H1 (cell line): ENCODE data around the gene HBS1L.

Source experiments
- BCL11A ChIP-seq, 2 experiments: IDR thresholded peaks; one replicate each; pipeline ENCODE4 v1.6.1; 2011; ENCODE audit warnings: low read depth in 2 of 2, low read length in 2 of 2, mild to moderate bottlenecking in 2 of 2
- CTCF ChIP-seq, 3 experiments: IDR thresholded peaks; 1 replicate in 2 of 3; 2 replicates in 1 of 3; pipeline versions ENCODE4 v1.5.1 to v1.6.1; 2011; ENCODE audit warnings: low read length in 3 of 3, mild to moderate bottlenecking in 3 of 3, inconsistent platforms in 2 of 3, low read depth in 1 of 3, moderate library complexity in 1 of 3; ENCODE audit not compliant: insufficient read depth in 1 of 3; ENCODE audit errors: control extremely low read depth in 1 of 3
- EZH2 ChIP-seq: fragments of 200-600 bp; sonication (generic); IDR thresholded peaks from 2 replicates; pipeline ENCODE4 v1.7.1; 2012; ENCODE audit warnings: low read depth, mild to moderate bottlenecking, moderate library complexity, low read length, inconsistent platforms; ENCODE audit not compliant: severe bottlenecking
- GABPA ChIP-seq: IDR thresholded peaks from 2 replicates; pipeline ENCODE4 v1.6.1; 2011; ENCODE audit warnings: mild to moderate bottlenecking, low read length, moderate library complexity, borderline replicate concordance; ENCODE audit not compliant: insufficient read depth
- JUN ChIP-seq: IDR thresholded peaks from 2 replicates; pipeline ENCODE4 v1.6.1; 2011; ENCODE audit warnings: low read depth, mild to moderate bottlenecking, improper control_type of control experiment, low read length
- MAFK ChIP-seq: IDR thresholded peaks from 2 replicates; pipeline ENCODE4 v1.6.1; 2012; ENCODE audit warnings: low read depth, mild to moderate bottlenecking, improper control_type of control experiment, low read length
- RFX5 ChIP-seq: IDR thresholded peaks from 2 replicates; pipeline ENCODE4 v1.6.1; 2011; ENCODE audit warnings: low read depth, low read length, improper control_type of control experiment, borderline replicate concordance
- SIX5 ChIP-seq: IDR thresholded peaks from 2 replicates; pipeline ENCODE4 v1.6.1; 2011; ENCODE audit warnings: mild to moderate bottlenecking, low read depth, low read length
- SP1 ChIP-seq: IDR thresholded peaks from 2 replicates; pipeline ENCODE4 v1.6.1; 2011; ENCODE audit warnings: low read depth, low read length
- SP4 ChIP-seq: IDR thresholded peaks from 2 replicates; pipeline ENCODE4 v1.6.1; 2012; ENCODE audit warnings: low read length, inconsistent platforms
- SRF ChIP-seq: IDR thresholded peaks from 2 replicates; pipeline ENCODE4 v1.6.1; 2011; ENCODE audit warnings: mild to moderate bottlenecking, low read depth, low read length, moderate library complexity

DNA sequence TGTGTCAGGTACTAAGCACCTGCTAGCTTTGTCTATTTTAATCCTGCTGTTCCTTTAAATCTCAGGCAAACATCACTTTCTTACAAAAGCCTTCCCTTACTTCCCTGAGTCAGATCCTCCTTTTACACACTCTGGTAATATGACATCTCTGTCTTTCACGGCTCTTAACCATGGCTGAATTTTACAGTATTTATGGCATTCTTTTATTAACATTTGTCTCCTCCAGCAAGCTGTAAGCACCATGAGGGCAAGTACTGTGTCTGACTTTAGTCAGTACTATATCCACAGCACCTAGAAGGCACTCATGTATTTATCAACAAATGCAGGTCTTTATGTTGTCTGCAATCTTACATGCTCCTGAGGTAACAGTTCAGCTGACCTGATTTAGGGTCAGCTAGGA, 33.7 kb upstream of the HBS1L start:
- no peak for TF ChIP-seq JUN
- no peak for TF ChIP-seq CTCF (IDR thresholded peaks at IDR 0.05; ENCODE audit: control extremely low read depth in 1 of 3, insufficient read depth in 1 of 3, low read depth in 1 of 3, low read length in 3 of 3)
- TF ChIP-seq SP4, result no peak
- no peak for TF ChIP-seq GABPA
- TF ChIP-seq RFX5, result no peak
- TF ChIP-seq SRF, result no peak
- TF ChIP-seq EZH2, result no peak
- TF ChIP-seq BCL11A (IDR thresholded peaks at IDR 0.05; ENCODE audit: low read depth in 2 of 2, low read length in 2 of 2), result no peak
- TF ChIP-seq MAFK, result no peak
- no peak for TF ChIP-seq SP1
- TF ChIP-seq SIX5, result no peak
